Measurements from ENCODE around the gene RIN3.

RIN3 gene

GRCh38 chr14:92597906-92598905 is 84.6 kb downstream of the RIN3 start:
- no peak for DNase-seq (ENCODE audit: low read depth)

- no peak for DNase-seq (ENCODE audit: low read depth)
Observed at GRCh38 chr14:92599811-92600210, 86.2 kb downstream of the RIN3 start.

- DNase-seq (ENCODE audit: low read depth): no peak
Observed at GRCh38 chr14:92600318-92601053, 86.9 kb downstream of the RIN3 start.

DNA sequence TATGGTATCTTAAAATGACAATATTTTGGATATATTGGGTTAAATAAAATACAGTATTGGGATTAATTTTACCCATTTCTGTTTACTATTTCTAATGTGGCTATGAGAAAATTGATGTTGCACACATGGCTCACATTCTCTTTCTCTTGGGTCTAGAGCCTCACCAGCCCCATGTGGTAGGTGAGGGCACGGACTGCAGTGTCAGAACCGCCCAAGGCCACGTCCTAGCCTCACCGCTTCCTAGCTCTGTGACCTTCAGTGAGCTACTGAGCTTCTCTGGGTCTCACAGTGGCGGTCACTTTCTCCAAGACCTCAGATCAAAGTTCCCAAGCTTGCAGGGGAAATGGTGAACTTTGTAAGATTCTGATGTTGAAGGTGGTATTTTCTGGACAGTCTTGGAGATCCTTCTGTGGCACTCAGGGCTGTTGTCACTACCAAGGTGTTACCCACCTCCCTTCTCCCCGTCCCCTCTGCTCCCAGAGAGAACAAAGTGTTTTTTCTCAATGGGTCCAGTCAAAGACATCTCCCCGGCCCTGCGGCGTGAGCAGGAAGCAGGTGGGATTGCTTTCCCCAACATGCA is 87.6 kb downstream of the RIN3 start:
- no peak for DNase-seq (ENCODE audit: low read depth)

GRCh38 chr14:92601757-92602417 is 88.3 kb downstream of the RIN3 start:
- DNase-seq (ENCODE audit: low read depth): no peak

- no peak for DNase-seq (ENCODE audit: low read depth)
Observed at GRCh38 chr14:92603309-92604242, 90.0 kb downstream of the RIN3 start.

- DNase-seq (ENCODE audit: low read depth): no peak
Observed at GRCh38 chr14:92605274-92605940, 91.8 kb downstream of the RIN3 start.

GRCh38 chr14:92607251-92607650 is 93.7 kb downstream of the RIN3 start:
- no peak for DNase-seq (ENCODE audit: low read depth)

DNA sequence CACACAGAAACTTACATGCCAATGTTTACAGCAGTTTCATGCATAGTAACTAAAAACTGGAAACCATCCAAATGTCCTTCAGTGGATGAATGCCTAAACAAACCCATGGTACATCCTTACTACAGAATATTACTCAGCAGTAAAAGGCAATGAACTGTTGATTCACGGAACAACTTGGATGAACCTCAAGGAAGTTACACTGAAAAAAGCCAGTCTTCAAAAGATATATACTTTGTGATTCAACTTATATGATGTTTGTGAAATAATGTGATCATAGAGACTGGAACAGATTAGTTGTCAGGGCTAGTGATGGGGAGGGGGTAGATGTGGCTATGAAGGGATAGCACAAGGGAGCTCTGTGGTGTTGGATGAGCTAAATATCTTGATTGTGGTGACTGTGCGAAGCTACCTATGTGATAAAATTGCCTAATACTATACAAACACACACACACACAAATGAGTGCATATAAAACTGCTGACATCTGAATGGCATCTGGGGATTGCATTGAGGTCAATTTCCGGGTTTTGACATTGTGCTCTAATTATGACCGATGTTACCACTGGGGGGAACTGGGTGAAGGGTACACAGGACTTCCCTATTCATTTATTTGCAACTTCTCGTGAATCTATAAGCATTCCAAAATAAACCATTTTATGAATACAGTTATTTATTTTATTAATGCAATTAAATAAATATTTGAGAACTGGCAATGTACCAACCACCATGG is 94.3 kb downstream of the RIN3 start:
- no peak for DNase-seq (ENCODE audit: low read depth)

DNA sequence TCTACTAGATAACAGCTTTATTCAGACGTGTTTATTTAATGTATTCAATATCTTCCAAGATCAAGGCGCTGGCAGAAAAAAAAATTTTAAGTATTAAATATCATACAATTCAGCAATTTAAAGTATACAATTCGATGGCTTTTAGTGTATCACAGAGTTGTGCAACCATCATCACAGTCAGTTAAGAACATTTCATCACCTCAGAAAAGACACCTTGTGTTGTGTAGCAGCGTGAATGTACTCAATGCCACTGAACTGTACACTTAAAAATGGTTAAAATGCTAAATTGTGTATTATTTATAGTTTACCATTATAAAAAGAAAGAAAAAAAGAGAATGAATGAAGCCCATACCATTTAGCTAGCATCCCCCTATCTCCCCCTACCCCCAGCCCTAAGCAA is 96.4 kb downstream of the RIN3 start:
- no peak for DNase-seq (ENCODE audit: low read depth)

DNA sequence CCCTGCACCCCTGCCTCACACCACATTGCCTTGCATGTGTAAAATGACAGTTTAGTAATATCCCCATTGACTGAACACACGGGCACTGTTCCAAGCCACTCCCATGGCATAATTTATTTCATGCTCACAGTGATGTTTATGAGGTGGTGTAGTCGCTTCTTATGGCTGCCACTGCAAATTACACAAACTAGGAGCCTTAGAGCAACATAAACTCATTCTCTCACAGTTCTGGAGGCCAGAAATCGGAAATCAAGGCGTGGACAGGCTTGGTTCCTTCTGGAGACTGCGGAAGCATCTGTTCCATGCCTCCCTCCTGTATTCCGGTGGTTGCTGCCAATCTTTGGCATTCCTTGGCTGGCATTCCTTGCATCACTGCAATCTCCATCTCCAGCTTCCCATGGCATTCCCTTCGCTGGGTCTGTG is 97.3 kb downstream of the RIN3 start:
- no peak for DNase-seq (ENCODE audit: low read depth)

GRCh38 chr14:92613008-92613658 is 99.6 kb downstream of the RIN3 start:
- DNase-seq (ENCODE audit: low read depth): peak; percentile 55

DNA sequence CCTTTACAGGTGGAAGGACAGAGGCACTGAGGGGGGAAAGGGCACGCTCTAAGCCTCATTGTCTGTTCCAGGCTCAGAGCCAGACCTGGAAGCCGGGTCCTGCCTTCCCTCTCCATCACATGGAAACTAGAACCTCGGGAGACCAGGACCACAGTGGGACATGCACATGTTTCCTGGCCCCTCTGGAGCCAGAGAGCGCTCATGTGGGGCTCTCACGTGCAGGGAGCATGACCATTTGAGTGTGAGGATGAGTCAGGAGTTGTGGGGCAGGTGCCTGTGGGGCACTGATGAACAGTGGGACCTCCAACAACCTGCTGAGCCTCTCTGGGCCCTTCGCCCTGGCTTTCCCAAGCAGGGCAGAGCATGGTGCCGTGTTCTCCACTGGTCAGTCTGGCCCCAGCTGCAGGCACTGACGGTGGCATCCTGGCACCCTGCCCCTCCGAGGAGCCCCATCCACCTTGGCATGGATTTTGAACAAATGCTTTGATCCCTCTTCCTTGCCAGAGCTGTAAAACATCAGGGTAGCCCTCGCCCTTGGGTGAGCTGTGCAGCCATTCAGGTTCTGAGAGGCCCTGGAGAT is 100.2 kb downstream of the RIN3 start:
- no peak for DNase-seq (ENCODE audit: low read depth)

DNA sequence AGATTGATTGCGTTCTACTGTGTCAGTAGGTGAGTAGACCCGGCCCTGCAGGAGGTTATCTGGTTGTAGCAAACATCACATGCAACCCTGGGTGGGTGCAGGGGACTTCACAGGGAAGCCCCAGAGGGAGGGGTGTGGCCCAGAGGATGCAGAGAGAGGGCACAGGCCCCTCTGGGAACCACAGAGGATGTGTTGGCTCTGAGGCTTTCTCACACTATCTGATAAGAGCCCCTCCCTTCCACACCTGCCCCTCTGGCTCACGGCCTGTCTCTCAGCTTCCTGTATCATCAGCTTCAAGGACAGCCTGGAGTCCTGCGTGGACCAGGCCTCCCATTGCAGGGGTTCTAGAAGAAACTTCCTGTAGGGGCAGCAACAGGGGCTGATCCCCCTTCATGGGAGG is 101.9 kb downstream of the RIN3 start:
- peak; percentile 19 for DNase-seq (ENCODE audit: low read depth)

GRCh38 chr14:92616178-92616577 is 102.6 kb downstream of the RIN3 start:
- DNase-seq (ENCODE audit: low read depth): no peak

DNA sequence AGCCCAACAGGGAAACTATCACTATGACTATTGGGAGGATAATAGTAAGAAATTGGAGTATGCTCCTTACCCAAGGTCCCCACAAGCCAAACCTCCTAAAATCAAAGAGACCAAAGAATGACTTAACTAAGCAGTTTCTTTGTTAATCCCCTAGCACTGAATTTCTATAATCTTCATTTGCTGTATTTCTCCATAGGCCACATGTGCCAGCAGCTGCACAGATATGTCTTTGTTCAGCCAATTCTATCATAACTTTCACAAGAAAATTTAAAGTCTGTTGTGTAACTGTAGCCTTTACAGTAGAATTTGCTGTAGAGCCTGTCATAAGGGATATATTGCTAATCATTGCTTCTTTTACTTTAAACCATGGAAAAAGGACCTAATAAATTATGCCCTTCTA is 104.0 kb downstream of the RIN3 start:
- DNase-seq (ENCODE audit: low read depth): no peak

DNA sequence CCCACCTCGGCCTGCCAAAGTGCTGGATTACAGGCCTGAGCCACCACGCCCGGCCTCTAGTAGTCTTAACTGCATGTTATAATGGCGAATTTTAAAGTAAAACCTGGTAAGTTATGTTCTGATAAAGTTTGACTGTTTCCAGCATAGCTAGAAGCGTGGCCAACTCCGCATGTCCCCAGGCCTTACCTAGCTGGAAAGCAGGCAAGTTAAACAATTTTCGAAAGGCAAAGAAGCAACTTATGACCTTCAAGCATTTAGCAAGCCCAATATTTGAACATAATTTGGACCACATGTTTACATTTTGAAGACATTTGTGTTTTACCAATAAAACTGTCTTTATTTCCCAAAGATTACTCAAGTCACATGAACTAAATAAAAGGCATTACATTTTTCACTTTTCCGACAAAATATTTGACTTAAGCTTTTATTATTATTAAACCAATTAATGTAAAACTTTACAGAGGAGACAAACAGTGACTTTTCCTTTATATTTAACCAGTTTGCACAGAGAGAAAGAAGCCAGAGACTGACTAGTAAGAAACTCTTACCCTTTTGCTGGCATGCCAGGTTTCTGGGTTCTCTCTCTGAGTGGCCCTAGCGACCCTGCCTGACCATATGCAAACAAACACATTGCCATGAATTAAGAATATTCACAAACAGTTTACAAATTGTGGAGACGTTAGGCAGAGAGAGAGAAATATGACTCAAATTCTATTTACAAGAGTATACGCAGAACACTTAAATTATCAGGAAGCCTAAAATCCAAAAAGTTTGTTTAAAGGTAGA is 106.3 kb downstream of the RIN3 start:
- no peak for DNase-seq (ENCODE audit: low read depth)

DNA sequence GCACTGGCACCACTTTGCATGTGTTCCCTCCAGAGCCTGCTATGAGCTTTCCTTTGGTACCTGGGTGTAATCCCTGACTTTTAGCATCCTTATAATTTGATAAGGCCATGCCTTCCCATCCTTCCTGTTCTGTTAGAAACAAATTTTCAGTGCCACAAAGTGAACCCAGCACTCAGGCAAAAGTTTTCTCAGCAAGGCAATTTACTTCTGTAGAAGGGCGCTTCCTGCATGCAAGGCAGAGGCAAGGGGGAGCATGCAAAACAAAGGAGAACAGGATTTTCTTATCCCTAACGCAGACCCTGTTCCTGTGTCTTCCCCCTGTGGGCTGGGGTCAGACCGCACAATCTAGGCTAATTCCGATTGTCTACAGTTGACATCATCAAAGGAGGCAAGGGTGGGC is 108.7 kb downstream of the RIN3 start:
- no peak for DNase-seq (ENCODE audit: low read depth)
